Neutrophil (primary cell): ENCODE results near the gene ROR2.

Experiments used
- H3K27ac ChIP-seq: fragments of 200-600 bp; sonication (generic); 2 replicates; pipeline ENCODE4 v1.5.1; 2016; ENCODE audit warnings: mild to moderate bottlenecking, moderate library complexity
- H3K27me3 ChIP-seq: fragments of 200-600 bp; sonication (generic); 2 replicates; pipeline ENCODE4 v1.6.0; 2016; ENCODE audit warnings: mild to moderate bottlenecking
- H3K36me3 ChIP-seq: fragments of 200-600 bp; sonication (generic); 2 replicates; pipeline ENCODE4 v1.5.1; 2017
- H3K4me1 ChIP-seq, 2 experiments: fragments of 200-600 bp in 1 of 2; sonication (generic) in 1 of 2; 1 replicate in 1 of 2; 2 replicates in 1 of 2; pipeline versions ENCODE4 v1.5.1 to v1.6.1; 2013 to 2016; ENCODE audit warnings: low read depth in 1 of 2, low read length in 1 of 2, mild to moderate bottlenecking in 1 of 2, moderate library complexity in 1 of 2; ENCODE audit not compliant: control insufficient read depth in 1 of 2, insufficient read depth in 1 of 2
- H3K4me3 ChIP-seq, 2 experiments: fragments of 200-600 bp in 1 of 2; sonication (generic) in 1 of 2; 1 replicate in 1 of 2; 2 replicates in 1 of 2; pipeline ENCODE4 v1.5.1; 2013 to 2016; ENCODE audit warnings: low read depth in 1 of 2, low read length in 1 of 2, mild to moderate bottlenecking in 1 of 2, moderate library complexity in 1 of 2
- H3K9me3 ChIP-seq: fragments of 200-600 bp; sonication (generic); 2 replicates; pipeline ENCODE4 v1.5.1; 2016
- TF ChIP-seq, protein P1 (sequence below): fragments of 200-600 bp; sonication (generic); IDR thresholded peaks from 2 replicates; pipeline ENCODE4 v1.5.1; 2016; ENCODE audit warnings: antibody characterized with exemption

ROR2 gene

DNA sequence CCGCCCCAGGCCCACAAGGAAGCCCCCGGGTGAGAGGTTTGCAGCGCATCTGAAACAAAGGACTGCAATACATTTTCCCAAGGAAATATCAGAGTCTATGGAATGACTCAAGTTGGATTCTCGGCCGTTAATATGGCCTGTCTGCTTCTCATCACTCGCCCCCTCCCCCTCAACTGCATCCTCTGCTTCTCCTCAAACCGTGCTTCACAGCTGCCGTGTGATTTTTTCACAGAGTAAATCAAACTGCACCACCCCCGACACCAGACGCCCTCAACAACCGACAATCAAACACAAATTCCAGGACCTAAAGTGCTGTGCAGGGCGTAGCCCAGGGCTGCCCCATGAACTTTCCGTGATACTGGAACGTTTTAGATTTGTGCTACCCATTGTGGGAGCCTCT is 176.9 kb downstream of the ROR2 start:
- TF ChIP-seq, protein P1, sequence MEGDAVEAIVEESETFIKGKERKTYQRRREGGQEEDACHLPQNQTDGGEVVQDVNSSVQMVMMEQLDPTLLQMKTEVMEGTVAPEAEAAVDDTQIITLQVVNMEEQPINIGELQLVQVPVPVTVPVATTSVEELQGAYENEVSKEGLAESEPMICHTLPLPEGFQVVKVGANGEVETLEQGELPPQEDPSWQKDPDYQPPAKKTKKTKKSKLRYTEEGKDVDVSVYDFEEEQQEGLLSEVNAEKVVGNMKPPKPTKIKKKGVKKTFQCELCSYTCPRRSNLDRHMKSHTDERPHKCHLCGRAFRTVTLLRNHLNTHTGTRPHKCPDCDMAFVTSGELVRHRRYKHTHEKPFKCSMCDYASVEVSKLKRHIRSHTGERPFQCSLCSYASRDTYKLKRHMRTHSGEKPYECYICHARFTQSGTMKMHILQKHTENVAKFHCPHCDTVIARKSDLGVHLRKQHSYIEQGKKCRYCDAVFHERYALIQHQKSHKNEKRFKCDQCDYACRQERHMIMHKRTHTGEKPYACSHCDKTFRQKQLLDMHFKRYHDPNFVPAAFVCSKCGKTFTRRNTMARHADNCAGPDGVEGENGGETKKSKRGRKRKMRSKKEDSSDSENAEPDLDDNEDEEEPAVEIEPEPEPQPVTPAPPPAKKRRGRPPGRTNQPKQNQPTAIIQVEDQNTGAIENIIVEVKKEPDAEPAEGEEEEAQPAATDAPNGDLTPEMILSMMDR: no peak
- Histone ChIP-seq H3K36me3 (no peaks in the 10 kb centered on the region), H3K27me3 (peaks cover 5% of the 10 kb centered on the region), H3K4me1 (peaks cover 17 to 18% of the 10 kb centered on the region in 2 experiments), H3K27ac (no peak overlapping the region), H3K4me3 (no peak overlapping the region), H3K9me3 (no peaks in the 10 kb centered on the region)

DNA sequence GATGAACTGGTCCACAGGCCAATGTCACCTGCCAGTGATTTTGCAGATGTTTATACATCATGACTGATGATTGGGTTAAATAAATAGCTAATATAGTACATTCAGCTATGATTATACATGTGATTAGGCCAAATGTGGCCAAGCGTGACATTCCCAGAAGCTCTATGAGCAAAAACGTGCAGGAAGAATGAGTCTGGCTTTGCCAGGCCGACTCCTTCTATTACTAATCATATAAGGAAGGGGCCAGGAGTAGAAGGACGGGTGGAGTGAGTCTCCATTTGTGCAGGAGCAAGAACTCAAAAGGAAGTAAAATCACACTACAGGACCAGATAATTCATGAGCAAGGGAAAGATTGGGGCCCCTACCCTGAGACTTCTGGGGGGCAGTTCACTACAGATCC is 178.2 kb downstream of the ROR2 start:
- TF ChIP-seq, protein P1: no peak
- no peaks in the 10 kb centered on the region for H3K36me3 ChIP-seq
- H3K27me3 ChIP-seq: peaks cover 17% of the 10 kb centered on the region

DNA sequence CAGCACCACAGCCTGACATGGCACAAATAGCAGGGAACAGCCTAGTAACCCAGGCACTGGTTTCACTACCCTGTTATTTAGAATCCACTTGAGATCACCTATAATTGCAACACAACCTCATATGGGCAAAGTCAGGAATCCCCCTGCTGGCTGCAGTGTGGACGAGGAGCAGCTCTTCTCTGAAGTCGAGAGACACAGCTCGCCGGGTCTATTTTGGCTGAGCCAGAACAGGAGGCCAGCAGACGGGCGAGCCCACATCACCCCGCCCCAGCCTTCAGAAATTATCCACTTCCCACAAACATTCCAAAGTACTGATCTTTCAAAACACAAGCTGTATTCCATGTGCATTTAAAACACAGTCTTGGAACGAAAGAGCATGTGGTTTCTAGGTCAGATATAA is 179.0 kb downstream of the ROR2 start:
- H3K36me3 ChIP-seq: no peaks in the 10 kb centered on the region
- H3K9me3 ChIP-seq: no peaks in the 10 kb centered on the region
- TF ChIP-seq, protein P1: no peak
- H3K4me3 ChIP-seq: no peak overlapping the region
- H3K27ac ChIP-seq: no peak overlapping the region
- peaks cover 26% of the 10 kb centered on the region for H3K27me3 ChIP-seq
- peaks cover 9 to 11% of the 10 kb centered on the region in 2 experiments for H3K4me1 ChIP-seq

More for the DNA sequence above, 178.2 kb downstream of the ROR2 start:
- H3K27ac ChIP-seq: no peak overlapping the region
- H3K4me1 ChIP-seq: peaks cover 12 to 14% of the 10 kb centered on the region in 2 experiments
- no peak overlapping the region for H3K4me3 ChIP-seq
- no peaks in the 10 kb centered on the region for H3K9me3 ChIP-seq

DNA sequence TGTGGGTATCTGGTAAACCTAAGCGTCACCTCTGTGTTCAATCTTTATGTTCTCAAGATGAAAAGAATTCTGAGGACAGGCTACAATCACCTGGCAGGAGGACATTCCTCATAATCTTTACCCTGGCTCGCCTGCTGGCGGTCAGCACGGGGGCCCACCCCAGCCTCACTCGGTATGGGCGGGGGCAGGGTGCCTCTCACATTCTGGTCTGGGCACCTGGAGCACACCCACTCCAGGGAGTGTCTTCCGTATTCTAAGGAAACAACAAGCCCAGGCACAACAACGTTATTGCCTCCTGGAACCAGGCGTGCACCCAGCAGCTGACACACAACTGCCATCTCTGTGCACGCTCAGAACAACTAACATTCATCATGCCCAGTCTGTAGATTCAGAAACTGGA is 179.8 kb downstream of the ROR2 start:
- H3K27me3 ChIP-seq: peaks cover 34% of the 10 kb centered on the region
- H3K9me3 ChIP-seq: no peaks in the 10 kb centered on the region
- no peak overlapping the region for H3K4me3 ChIP-seq
- H3K27ac ChIP-seq: no peak overlapping the region
- no peaks in the 10 kb centered on the region for H3K36me3 ChIP-seq
- TF ChIP-seq, protein P1: no peak
- H3K4me1 ChIP-seq: peaks cover 5 to 6% of the 10 kb centered on the region in 2 experiments

DNA sequence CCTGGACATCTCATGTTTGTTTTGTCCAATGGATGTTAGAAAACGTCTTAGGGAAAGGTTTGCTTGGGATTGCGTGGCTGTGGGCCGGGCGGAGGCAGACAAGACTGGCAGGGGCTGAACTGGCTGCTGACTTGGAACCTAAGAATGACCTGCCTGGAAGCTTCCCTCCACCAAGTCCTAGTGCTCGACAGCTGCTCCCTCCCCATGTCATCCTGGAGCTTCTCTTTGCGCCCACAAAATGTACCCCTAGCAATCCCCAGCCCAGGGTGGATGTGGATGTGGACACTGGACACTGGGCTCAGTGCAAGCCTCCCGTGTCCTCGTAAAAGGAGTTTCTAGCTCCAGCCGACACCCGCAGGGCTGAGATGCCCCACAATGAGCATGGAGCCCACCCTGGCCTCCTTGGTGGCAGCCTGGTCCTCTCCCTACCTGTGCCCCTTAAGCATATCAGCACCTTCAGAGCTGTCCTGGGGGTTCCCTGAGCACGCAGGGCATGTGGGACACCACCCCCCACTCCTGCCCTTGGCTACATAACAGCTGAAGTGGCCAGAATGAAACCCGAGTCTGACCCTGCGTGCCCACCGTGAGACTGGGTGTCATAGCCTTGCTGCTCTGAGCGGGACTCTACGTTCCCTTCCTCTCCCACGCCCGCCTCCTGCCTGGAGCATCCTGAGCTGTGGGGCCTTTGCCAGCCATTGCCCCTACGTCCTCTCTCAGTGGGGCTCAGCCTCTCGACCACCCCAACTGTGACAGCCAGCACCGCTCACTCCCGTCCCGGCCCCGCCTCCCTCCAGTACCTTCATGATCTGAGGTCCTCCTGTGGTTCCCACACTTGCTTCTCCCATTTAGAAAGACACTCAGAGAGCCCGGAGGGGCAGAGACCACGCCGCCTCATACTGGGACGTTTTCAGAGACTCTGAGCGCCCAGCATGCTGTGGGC is 180.8 kb downstream of the ROR2 start:
- peaks cover 40% of the 10 kb centered on the region for H3K27me3 ChIP-seq
- H3K9me3 ChIP-seq: no peaks in the 10 kb centered on the region
- no peaks in the 10 kb centered on the region for H3K36me3 ChIP-seq
- H3K4me1 ChIP-seq: no peaks in the 10 kb centered on the region
- TF ChIP-seq, protein P1: no peak
- no peak overlapping the region for H3K4me3 ChIP-seq
- no peak overlapping the region for H3K27ac ChIP-seq
